Lung (tissue), 12 donors: ENCODE results near the gene GIPC2. TPM values are rescaled to one million over a fixed set of nuclear protein-coding genes. Genes with fewer than 3 reads are reported as not detected.

Source experiments
- ATAC-seq: fragments of 200-7000 bp; cut with Tn5 transposase; one replicate; pipeline ENCODE4 v1.9.1; 2020; ENCODE audit warnings: moderate number of reproducible peaks; ENCODE audit not compliant: insufficient read depth, low FRiP score
- DNase-seq, 3 donors: peaks; one replicate each; pipeline ENCODE4 v3.0.0-alpha.2; 2013 to 2017
- H3K27ac ChIP-seq, 2 donors: one replicate each; pipeline ENCODE4 v1.5.1; 2013; ENCODE audit warnings: mild to moderate bottlenecking in 2 of 2, moderate library complexity in 2 of 2, control low read depth in 1 of 2, inconsistent platforms in 1 of 2, low read depth in 1 of 2, low read length in 1 of 2
- H3K27me3 ChIP-seq, 3 donors: one replicate each; pipeline ENCODE4 v1.5.1; 2013; ENCODE audit warnings: low read length in 2 of 3; ENCODE audit not compliant: control insufficient read depth in 3 of 3, insufficient read depth in 3 of 3
- H3K36me3 ChIP-seq, 4 donors: one replicate each; pipeline ENCODE4 v1.5.1; 2013; ENCODE audit warnings: low read length in 4 of 4, mild to moderate bottlenecking in 1 of 4, moderate library complexity in 1 of 4; ENCODE audit not compliant: control insufficient read depth in 4 of 4, insufficient read depth in 4 of 4
- H3K4me1 ChIP-seq, 5 donors: one replicate each; pipeline ENCODE4 v1.5.1; 2013; ENCODE audit warnings: low read length in 5 of 5, mild to moderate bottlenecking in 2 of 5, moderate library complexity in 1 of 5; ENCODE audit not compliant: control insufficient read depth in 5 of 5, insufficient read depth in 5 of 5
- H3K4me3 ChIP-seq: one replicate; pipeline ENCODE4 v1.5.1; 2013; ENCODE audit warnings: mild to moderate bottlenecking, control low read depth, moderate library complexity
- H3K9ac ChIP-seq, 2 donors: one replicate each; pipeline ENCODE4 v1.5.1; 2013; ENCODE audit warnings: low read length in 2 of 2, control low read depth in 1 of 2; ENCODE audit not compliant: insufficient read depth in 1 of 2
- H3K9me3 ChIP-seq, 4 donors: one replicate each; pipeline ENCODE4 v1.5.1; 2013; ENCODE audit warnings: low read length in 3 of 4, mild to moderate bottlenecking in 1 of 4, moderate library complexity in 1 of 4; ENCODE audit not compliant: control insufficient read depth in 4 of 4, insufficient read depth in 3 of 4
- CTCF ChIP-seq: IDR thresholded peaks from 2 replicates; pipeline ENCODE4 v1.5.1; 2012; ENCODE audit warnings: mild to moderate bottlenecking; ENCODE audit errors: control extremely low read depth, extremely low read depth
- WGBS, 2 donors: extraction: QIAGEN DNeasy Blood & Tissue Kit; methylation state at CpG; one replicate each; pipeline ENCODE4 v1.1.7; 2013; 5-methylcytosine and 5-hydroxymethylcytosine counted together
- polyA plus RNA-seq, 2 donors: library from polyadenylated mRNA; stranded (reverse); fragments of 200-250 nt; gene quantifications; one replicate each; pipeline ENCODE4 v1.2.1, GENCODE V29; 2013
- total RNA-seq, 2 donors: library from RNA; depleted of rRNA in 1 of 2; stranded (reverse); fragments of >200 nt in 1 of 2; gene quantifications; one replicate each; pipeline ENCODE4 v1.2.1, GENCODE V29; 2014 to 2021
- donor health status: control.
- donor health status: control.
- donor health status: Bipolar disorder and iron deficiency.
- donor health status: healthy.
- donor health status: DM: yes; HTN: yes; CAD: no.

GIPC2 gene
- total and polyA plus RNA-seq, 4 donors = 0.94 to 2.5 (median 1.8) TPM

DNA sequence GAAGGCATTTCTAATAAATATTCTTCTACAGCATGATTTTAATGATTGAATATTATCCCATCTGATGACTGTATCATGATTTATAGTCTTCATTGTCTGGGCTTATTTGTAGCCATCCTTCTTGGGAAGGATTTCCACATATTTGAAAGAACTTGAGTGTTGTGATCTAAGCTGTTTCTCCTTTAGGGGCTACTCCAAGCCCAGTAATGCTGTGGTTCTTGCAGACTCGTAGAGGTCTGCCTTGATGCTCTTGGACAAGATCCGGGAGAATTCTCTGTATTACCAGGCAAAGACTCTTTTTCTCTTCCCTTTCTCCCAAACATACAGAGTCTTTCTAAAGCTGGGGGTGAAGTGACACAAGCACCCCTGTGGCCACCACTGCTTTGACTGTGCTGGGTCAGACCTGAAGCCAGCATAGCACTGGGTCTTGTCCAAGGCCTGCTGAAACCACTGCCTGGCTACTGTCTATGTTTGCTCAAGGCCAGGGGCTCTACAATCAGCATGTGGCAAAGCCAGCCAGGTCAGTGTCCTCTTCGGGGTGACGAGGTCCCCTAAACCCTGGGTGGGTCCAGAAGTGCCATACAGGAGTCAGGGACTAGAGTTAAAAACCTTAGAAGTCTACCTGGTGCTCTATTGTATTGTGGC, 107.4 kb downstream of the GIPC2 start:
- ATAC-seq (no peak), DNase-seq (no peak)
- H3K4me3 ChIP-seq = no peak overlapping the region
- WGBS, 2 donors = 69 to 83% methylated on average over 4 of the region's 4 CpGs
- no peak overlapping the region for H3K27ac ChIP-seq
- H3K4me1 ChIP-seq = peaks cover 0 to 10% (median 0%) of the 10 kb centered on the region in 5 donors
- no peaks in the 10 kb centered on the region for H3K36me3 ChIP-seq
- no peaks in the 10 kb centered on the region for H3K9me3 ChIP-seq
- no peaks in the 10 kb centered on the region for H3K27me3 ChIP-seq
- no peak overlapping the region for H3K9ac ChIP-seq
- TF ChIP-seq CTCF = no peak

DNA sequence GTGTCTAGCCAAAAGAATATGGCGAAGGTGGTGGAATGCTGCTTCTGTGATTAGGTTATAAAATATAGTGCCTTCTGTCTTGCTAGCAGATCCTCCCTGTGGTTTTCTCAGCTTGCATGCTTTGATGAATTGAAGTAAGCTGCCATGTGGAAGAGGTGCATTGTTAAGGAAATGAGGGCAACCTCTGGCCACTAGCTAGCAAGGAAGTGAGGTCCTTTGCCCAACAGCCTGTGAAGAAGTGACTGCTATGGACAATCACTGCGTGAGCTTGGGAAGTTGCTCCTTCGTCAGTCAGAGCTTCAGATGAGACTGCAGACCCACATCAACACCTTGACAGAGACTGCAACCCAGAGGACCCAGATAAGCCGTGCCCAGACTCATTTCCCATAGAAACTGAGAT, 109.4 kb downstream of the GIPC2 start:
- Histone ChIP-seq H3K4me3 (no peak overlapping the region), H3K36me3 (no peaks in the 10 kb centered on the region), H3K9ac (no peak overlapping the region), H3K9me3 (peaks cover 0 to 1% (median 0%) of the 10 kb centered on the region in 4 donors), H3K27ac (no peak overlapping the region), H3K4me1 (peaks cover 0 to 10% (median 0%) of the 10 kb centered on the region in 5 donors), H3K27me3 (no peaks in the 10 kb centered on the region)
- TF ChIP-seq CTCF = no peak
- 86 to 87% methylated on average over 4 of the region's 4 CpGs for WGBS, 2 donors
- DNase-seq (no peak), ATAC-seq (no peak)

GRCh38 chr1:78156805-78157521, 111.2 kb downstream of the GIPC2 start:
- Histone ChIP-seq H3K4me3 (no peak overlapping the region), H3K9me3 (peaks cover 0 to 1% (median 0%) of the 10 kb centered on the region in 4 donors), H3K4me1 (peaks cover 0 to 10% (median 0%) of the 10 kb centered on the region in 5 donors), H3K9ac (no peak overlapping the region), H3K27ac (no peak overlapping the region), H3K36me3 (no peaks in the 10 kb centered on the region), H3K27me3 (no peaks in the 10 kb centered on the region)
- TF ChIP-seq CTCF = no peak
- ATAC-seq (no peak), DNase-seq (peak in 2 of 3 donors; percentile 61 to 94)
